ENCODE data around the gene IRX5.

The IRX5 gene

GRCh38 chr16:54931120-54932014, 702 bp downstream of the IRX5 start:
- peak; percentile 65 for DNase-seq

GRCh38 chr16:54932021-54932660, 1.5 kb downstream of the IRX5 start:
- DNase-seq = peak; percentile 58

GRCh38 chr16:54932737-54933254, 2.1 kb downstream of the IRX5 start:
- DNase-seq = peak; percentile 44

- DNase-seq = no peak
Measured at GRCh38 chr16:54933281-54934011, 2.8 kb downstream of the IRX5 start.

- peak; percentile 50 for DNase-seq
Measured at GRCh38 chr16:54934481-54935265, 4.0 kb downstream of the IRX5 start.

DNA sequence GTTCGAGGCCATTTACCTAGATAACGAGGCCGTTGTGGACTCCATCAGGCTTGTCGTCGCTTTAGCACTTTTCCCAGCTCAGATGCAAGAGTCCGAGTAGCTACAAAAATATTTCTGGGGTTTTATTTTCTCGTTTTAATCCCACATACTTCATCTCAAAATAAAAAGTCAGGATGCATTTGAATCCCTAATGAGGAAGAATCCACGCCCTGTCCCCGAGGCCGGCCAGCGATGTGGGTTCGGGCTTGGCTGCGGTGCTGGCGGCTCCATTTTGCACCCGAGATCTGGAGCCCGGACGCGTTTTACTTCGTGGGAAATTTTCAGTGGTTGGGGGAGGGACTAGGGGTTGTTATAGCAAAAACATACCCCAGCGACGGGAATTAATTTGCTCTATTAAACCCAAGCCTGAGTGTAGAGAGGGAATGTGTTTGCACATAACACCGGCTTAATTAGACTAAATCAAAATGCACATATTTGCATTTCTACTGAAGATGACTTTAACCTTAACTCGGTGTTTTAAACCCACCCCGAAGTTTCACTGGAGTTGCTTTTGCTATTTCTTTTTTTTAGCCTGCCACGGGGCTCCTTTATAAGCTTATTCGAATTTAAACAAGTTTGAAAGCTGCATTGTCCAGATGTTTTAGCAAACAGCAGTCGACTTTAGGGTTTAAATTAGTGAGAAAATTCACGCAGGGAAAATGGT, 4.8 kb downstream of the IRX5 start:
- no peak for DNase-seq

DNA sequence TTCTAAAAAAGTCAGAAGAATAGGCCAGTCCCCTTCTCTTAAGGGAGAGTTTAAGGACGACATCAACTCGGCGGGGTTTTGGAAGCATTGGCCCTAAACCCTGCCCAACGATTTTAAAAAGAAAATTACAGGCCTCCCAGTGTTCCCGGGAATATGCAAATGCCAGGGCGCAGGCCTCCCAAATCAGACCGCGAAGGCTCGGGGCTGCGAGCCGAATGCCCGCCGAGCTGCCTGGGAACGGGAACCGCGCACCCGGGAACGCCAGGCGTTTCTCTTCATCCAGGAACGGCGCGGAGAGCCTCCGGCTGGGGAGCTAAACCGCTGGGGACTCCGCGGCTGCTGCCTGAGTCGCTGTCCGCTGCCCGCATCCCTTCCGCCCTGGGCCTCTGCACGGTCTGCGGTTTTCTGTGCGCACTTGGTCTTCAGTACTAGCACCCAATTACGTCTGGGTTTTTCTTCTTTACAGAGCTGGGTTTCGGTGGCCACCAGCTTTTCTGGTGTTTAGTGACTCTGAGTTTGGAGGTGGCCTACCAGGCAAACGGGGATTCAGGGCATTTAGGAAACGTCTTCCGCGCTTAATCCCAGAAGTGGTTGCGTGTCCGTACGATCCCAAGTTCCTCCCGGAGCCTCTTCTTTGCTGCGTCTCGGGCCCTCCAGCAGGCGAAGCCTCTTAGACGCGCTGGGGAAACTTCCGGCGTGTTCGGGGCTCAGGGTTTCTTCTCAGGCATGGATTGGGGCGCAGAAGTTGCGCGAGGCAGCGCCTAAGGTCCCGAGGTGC, 5.7 kb downstream of the IRX5 start:
- DNase-seq = peak; percentile 61

GRCh38 chr16:54936979-54937670, 6.5 kb downstream of the IRX5 start:
- peak; percentile 62 for DNase-seq

DNA sequence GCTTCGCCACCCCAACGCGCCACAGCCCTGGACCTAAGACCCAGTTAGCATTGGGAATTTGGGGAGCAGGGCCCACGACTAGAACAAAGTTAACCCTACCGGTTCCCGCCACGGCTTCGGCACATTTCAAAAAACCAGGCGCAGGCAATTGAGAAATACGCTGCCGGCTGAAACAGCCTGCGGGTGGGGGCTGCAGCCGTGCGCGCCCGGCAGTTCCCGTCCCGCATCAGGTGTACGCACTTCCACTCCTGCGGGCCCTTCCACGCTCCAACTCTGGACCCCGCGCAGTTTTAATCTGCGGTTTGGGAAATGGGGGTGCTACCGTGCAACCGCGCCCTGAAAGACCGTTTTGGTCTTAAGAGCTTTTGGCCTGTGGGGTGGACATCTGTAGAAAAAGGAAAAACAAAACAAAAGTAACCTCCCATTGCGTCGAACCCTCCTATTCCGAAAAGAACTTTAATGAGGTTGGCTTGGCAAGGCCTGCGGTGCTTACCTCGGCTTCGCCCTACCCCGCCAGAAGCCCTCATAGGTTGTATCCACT, 7.1 kb downstream of the IRX5 start:
- DNase-seq = no peak

GRCh38 chr16:54938212-54939028, 7.8 kb downstream of the IRX5 start:
- peak; percentile 48 for DNase-seq

DNA sequence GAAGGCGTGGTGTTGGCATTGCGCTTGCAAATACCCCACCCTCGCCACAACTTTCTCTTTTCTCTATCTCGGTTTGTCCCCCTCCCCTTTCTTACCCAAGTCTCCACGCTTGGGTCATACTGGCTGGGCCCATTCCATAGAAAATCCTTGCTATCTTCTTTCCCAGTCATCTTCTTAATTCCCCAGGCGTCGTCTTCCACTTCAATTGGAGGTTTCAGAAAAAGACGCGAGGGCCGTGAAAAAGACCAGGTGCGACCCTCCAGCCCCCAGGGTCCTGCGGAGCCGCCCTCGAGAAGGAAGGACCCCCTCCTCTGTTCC, 8.3 kb downstream of the IRX5 start:
- no peak for DNase-seq

- peak; percentile 53 for DNase-seq
Measured at GRCh38 chr16:54939510-54940278, 9.0 kb downstream of the IRX5 start.

DNA sequence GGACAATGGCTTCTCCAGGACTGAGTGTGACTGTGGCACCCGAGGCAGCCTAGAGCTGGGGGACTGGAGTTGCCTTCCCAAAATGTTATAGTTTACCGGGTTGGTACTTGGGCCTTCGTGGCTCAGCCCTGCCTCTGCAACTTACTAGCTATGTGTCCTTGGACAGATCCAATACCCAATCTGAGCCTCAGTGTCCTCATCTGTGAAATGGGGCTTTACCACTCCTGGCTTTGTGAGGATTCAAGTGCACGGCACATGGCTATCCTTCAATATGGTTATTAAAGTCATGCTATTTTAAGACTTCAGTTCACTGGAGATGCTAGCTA, 9.6 kb downstream of the IRX5 start:
- DNase-seq = peak; percentile 56

- no peak for DNase-seq
Measured at GRCh38 chr16:54942353-54942943, 11.8 kb downstream of the IRX5 start.

- no peak for DNase-seq
Measured at GRCh38 chr16:54944002-54944401, 13.3 kb downstream of the IRX5 start.

- DNase-seq = no peak
Measured at GRCh38 chr16:54945063-54945462, 14.4 kb downstream of the IRX5 start.

GRCh38 chr16:54946909-54947308, 16.2 kb downstream of the IRX5 start:
- no peak for DNase-seq

- no peak for DNase-seq
Measured at GRCh38 chr16:54947616-54948015, 17.0 kb downstream of the IRX5 start.

All from activated effector memory CD4-positive, alpha-beta T cell treated with anti-CD3 and anti-CD28 coated beads, Interleukin-2, amount 50 U/mL, for 16 hours (primary cell).